ENCODE measurements around the gene ART1.
A peak's percentile ranks its signal among the peaks of the same experiment; 100 is the strongest.
"Not testable (repeated sequence)": the region's sequence is repeated elsewhere in the genome, so short reads cannot be mapped to it uniquely, and the experiment has no call there.

The ART1 gene, protein sequence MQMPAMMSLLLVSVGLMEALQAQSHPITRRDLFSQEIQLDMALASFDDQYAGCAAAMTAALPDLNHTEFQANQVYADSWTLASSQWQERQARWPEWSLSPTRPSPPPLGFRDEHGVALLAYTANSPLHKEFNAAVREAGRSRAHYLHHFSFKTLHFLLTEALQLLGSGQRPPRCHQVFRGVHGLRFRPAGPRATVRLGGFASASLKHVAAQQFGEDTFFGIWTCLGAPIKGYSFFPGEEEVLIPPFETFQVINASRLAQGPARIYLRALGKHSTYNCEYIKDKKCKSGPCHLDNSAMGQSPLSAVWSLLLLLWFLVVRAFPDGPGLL

GRCh38 chr11:3644817-3645235, at the start of gene ART1:
Gene ART1 (plus strand): TSS chr11:3645128. CDS start chr11:3659214, 14,086 bp downstream.
- DNase-seq (ENCODE audit: low read depth in 2 of 2), result no peak

DNA sequence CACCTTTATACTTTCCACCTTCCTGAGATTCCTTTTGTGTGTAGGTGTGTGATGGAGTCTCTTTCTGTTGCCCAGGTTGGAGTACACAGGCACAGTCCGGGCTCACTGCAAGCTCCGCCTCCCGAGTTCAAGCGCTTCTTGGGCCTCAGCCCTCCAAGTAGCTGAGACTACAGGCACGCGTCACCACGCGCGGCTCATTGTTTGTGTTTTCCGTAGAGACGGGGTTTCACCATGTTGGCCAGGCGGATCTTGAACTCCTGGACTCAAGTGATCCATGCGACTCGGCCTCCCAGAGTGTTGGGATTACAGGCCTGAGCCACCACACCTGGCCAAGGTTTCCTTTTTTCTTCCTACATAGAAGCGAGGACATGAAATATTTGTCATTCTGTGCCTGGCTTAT, 47.2 kb upstream of the ART1 start:
- not testable (repeated sequence) for DNase-seq (ENCODE audit: low read depth in 2 of 2)

DNA sequence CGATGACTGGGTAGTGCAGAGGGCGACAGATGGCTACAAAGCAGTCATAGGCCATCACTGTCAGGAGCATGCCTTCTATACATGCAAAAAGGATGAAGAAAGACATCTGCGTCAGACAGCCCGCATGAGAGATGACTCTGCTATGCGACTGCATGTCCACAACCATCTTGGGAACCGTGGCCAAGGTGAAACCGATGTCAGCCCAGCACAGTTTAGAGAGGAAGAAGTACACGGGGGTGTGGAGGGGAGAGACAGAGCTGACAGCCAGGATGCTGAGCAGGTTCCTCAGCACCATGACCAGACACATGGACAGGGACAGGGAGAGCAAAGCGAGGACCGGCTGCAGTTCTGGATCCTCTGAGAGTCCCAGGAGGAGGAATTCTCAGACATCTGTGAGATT, 44.7 kb upstream of the ART1 start:
- not testable (repeated sequence) for DNase-seq (ENCODE audit: low read depth in 2 of 2)

DNA sequence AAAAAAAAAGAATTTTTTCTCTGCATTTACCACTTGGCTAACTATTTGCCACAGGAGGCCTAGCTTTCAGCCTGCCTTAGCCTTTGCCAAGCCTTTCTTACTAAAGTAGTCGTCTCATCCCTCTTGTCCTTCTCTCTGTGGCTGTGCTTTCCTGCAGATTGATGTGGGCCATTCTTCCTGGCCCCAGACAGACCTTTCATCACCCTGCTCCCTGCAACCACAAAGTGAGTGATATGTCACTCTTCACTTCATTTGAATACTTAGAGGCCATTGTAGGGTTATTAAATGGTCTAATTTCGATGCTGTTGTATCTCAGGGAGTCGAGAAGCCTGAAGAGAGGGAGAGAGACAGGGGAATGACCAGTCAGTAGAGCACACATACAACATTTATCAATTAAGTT, 40.8 kb upstream of the ART1 start:
- no peak for DNase-seq (ENCODE audit: low read depth in 2 of 2)

DNA sequence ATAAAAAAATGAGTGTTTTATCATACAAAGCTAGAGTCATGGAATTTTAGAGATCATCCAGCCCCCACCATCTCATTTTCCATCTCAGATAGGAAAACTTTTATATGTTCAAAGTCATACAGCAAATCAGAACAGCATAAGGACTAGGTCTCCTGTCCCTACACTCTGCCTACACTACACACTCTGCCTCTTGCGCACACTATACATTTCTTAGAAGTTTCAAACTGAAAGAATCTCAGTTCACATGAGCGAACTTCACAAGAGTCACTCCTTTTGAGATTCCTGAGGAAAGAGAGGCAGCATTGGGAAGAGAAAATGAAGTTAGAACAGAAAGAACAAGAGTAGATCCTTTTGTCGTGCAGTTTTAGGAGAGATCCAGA, 39.7 kb upstream of the ART1 start:
- DNase-seq (ENCODE audit: low read depth in 2 of 2), result no peak

- no peak for DNase-seq (ENCODE audit: low read depth in 2 of 2)
These were observed 39.1 kb upstream of the ART1 start for GRCh38 chr11:3605771-3606203.

GRCh38 chr11:3609416-3610265, 35.3 kb upstream of the ART1 start:
- DNase-seq (ENCODE audit: low read depth in 2 of 2), result no peak

DNA sequence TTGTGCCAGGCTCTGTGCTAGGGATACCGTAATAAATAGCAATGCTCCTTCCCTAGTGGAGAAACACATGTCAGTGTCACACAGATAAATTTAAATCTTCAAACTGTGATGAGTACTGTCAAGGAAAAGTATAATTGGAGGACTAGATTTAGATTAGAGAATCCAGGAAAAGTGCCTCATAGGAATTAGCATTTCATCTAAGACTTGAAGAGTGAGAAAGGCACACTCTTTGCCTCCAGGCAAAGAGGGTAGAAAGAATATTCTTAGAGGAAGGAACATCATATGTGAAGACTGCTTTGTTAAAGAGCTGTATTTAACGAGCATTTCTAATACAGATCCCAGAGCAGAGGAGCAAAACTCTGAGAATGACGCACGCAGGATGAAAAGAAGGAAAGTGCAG, 34.1 kb upstream of the ART1 start:
- DNase-seq (ENCODE audit: low read depth in 2 of 2), result no peak

DNA sequence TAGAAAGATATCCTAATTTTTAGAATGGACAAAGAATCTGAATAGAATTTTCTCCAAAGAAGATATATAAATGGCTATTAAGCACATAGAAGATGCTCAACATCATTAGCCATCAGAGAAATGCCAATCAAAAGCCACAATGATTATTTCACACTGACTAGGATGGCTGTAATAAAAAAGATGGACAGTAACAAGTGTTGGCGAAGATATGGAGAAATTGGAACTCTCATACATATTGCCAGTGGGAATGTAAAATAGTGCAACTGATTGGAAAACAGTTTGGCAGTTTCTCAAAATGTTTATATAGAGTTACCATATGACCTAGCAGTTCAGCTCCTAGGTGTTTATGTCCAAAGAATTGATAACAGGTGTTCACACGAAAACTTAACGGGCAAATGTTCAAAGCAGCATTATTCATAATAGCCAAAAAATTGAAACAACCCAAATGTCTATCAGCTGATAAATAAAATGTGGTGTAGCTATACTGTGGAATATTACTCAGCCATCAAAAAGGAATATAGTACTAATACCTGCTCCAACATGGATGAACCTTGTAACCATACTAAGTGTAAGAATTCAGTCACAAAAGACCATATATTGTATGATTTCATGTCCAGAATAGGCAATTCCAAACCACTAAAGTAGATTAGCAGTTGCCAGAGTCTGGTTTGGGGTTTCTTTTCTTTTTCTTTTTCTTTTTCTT, 32.8 kb upstream of the ART1 start:
- no peak for DNase-seq (ENCODE audit: low read depth in 2 of 2)

DNA sequence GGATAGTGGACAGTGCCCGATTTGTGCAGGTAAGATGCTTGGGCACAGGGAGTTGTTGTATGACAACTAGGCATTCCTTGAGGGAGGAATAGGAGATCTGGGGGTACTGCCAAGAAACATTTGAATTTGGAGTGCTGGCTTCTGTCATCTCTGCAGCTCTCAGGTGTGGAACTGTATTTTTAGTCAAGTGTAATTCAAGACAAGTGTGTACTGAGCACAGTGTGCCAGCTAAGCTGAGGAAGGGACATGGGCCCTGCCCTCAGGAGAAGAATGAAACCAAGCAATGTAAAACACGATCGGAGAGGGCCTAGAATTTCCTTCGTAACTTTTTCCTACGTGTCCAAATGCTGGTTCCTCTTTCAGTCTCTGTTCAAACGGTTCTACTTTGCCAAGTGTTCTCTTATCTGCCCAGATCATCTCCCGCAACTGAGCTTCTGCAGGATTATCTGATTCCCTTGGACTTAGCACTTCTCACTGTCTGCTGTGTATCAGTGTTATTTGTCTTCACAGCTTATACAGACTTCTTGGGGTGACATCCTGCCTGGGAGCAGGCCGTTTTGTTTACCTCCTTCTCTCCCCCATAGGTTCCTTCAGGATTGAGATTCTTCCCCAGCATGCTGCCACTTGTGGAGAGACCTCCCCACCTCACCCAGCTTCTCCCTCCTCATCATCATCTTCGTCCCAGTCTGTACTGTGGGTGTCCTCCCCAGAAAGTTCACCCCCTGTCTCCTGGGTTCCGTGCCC, 30.8 kb upstream of the ART1 start:
- no peak for DNase-seq (ENCODE audit: low read depth in 2 of 2)

DNA sequence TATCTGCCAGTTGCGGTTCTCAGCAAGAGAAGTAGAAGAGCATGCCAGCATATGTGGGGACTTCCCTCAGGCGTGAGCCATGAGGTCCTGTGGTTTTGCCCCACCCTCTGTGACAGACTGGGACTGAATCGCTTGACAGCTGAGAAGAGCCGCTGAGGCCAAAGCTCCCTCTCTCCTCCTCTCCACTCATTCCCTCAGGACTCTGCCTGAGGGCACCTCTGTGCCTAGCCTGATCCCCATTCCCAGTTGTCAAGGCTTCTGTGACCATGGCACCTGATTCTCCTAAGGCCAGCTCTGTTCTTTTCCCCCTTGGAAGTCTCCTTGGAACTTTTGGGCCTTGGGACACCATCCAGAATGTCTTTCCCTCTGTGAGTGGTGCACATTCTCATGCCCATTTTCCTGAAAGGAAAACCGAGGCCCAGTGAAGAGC, 30.2 kb upstream of the ART1 start:
- DNase-seq (ENCODE audit: low read depth in 2 of 2), result peak; percentile 6 to 13

GRCh38 chr11:3615998-3616397, 28.9 kb upstream of the ART1 start:
- no peak for DNase-seq (ENCODE audit: low read depth in 2 of 2)

DNA sequence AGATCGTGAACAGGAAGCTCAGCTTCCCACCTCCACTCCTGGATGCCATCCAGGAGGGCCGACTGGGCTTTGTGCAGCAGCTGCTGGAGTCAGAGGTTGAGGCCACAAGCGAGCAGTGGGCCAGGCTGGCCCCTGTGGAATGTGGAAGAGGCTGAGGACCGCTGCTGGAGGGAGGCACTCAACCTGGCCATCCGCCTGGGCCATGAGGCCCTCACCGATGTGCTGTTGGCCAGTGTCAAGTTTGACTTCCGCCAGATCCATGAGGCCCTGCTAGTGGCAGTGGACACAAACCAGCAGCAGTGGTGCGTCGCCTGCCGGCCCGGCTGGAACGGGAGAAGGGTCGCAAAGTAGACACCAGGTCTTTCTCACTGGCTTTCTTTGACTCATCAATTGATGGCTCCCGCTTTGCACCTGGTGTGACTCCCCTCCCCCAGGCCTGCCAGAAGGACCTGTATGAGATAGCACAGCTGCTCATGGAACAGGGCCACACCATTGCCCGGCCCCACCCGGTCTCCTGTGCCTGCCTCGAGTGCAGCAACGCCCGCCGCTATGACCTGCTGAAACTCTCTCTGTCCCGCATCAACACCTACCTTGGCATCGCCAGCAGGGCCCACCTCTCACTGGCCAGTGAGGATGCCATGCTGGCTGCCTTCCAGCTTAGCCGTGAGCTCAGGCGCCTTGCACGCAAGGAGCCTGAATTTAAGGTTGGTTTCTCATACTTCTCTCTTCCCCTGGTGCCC, 28.0 kb upstream of the ART1 start:
- no peak for DNase-seq (ENCODE audit: low read depth in 2 of 2)

DNA sequence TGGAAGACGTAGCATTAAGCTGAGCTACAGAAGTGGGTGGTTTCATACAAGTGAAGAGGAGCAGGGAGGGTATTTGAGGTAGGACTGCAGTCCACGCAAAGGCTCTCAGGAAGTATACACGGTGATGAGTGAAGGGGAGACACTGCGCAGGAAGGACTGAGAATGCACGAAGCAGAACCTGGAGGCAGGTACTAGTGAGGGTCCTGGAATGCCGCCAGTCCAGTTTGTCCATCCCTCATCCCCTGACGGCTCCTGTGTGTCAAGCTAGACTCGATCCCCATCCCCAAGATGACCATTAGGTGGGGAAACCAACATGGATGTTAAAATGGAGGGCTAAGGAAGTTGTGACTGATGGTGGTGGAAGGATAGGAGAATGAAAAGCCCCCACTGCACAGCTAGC, 26.9 kb upstream of the ART1 start:
- DNase-seq (ENCODE audit: low read depth in 2 of 2), result no peak

DNA sequence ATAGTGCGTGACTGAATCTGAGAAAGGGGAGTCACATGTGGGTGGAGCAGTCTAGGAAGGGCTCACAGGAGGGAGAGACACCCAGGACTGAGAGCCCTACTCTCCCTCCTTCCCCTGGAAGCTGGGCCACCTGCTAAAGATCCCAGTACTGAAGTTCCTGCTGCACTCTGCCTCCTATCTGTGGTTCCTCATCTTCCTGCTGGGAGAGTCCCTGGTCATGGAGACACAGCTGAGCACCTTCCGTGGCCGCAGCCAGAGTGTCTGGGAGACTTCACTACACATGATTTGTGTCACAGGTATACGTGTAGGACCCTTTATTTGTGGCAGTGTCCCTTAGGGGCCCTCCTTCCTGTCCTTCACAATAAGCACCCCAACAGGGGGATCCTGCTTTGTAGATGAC, 22.4 kb upstream of the ART1 start:
- no peak for DNase-seq (ENCODE audit: low read depth in 2 of 2)

GRCh38 chr11:3623121-3623520, 21.8 kb upstream of the ART1 start:
- DNase-seq (ENCODE audit: low read depth in 2 of 2), result no peak

DNA sequence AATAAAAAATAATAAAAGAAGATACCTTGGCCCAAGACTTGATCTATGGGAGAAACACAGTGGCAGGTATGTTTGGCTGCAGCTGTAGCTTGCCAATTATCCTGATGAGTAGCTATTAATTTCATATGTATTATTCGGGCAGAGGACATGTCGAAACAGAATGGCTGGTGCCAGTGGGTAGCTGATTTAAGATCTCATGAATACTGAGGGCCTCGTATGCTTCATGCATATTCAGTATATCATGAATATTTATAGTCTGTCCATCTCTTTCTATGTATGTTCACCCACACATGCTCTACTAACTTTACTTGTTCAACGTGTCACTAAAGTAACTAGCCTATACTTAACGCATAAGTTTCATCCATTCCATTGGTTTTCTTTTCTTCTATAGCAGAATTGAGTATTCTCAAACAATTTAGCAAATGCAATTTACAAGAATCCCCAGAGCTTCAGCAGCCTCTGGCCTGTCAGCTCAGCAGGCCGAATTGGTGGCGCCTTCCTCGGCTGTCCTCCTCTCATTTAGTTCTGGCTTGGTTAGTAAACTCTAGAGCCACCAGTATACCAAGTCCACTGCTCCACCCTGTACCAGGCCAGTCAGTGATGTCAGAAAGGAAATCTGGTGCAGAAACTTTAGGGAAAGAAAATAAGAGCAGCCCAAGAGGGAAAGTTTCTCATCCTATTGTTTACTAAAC, 21.0 kb upstream of the ART1 start:
- DNase-seq (ENCODE audit: low read depth in 2 of 2), result no peak

- no peak for DNase-seq (ENCODE audit: low read depth in 2 of 2)
These were observed 18.5 kb upstream of the ART1 start for GRCh38 chr11:3626250-3626960.

DNA sequence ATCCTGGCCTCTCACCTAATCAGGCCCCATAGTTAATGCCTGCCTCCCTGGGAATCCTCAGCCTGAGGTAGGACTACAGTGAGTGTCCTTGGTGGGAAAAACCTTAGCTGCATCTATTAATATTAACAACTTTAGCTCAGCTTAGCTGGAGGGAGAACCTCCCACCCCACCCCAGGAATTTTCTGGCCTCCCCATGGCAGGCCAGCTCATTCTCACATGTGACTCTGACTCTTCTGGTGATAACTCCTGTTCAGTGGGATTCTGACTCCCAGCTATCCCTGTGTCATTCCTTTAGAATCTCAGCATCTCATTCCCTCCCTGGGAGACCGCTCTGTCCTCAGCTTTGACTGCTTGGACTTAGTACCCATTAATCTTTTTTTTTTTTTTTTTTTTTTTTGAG, 17.6 kb upstream of the ART1 start:
- DNase-seq (ENCODE audit: low read depth in 2 of 2), result no peak

GRCh38 chr11:3631331-3631730, 13.6 kb upstream of the ART1 start:
- DNase-seq (ENCODE audit: low read depth in 2 of 2), result no peak

Data from stimulated activated CD8-positive, alpha-beta memory T cell treated with anti-CD3 and anti-CD28 coated beads, Interleukin-15, amount 100 ng/mL, for 4 hours (primary cell).